GM13976 (cell line): ENCODE data around the gene PIP5KL1.
A peak's percentile ranks its signal among the peaks of the same experiment; 100 is the strongest.

Experiments used
- DNase-seq: peaks from one replicate; pipeline ENCODE4 v3.0.0; 2012; ENCODE audit warnings: low spot score
- in situ Hi-C: fragments of 300-500 bp; cut with MboI; formaldehyde crosslinking; loops from one replicate; pipeline ENCODE4 v1.12.0; 2022; ENCODE audit warnings: low sequenced_read_pairs, mixed read lengths, inconsistent platforms; ENCODE audit not compliant: unreplicated experiment
- TF ChIP-seq, protein P1 (sequence below): IDR thresholded peaks from 2 replicates; pipeline ENCODE4 v1.5.1; 2012; ENCODE audit warnings: borderline replicate concordance, mild to moderate bottlenecking; ENCODE audit not compliant: insufficient read depth; ENCODE audit errors: extremely low read depth, missing control alignments, control extremely low read depth

PIP5KL1 gene

DNA sequence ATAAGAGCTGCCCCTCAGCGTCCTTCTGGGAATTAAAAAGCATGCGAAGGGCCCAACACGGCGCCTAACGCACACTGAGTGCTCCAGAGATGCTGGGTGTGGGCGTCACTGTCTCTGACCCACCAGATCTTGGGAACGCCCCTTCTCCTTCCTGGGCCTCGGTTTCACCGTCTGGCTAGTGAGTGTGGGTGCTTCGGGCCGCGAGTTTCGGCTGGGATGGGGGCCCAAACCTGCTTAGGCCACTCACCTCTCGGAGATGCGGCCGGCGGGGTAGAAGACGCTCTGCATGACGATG is 3.7 kb downstream of the PIP5KL1 start:
- in situ Hi-C loops = loop anchor here (25.0 kb wide), 1 partner anchor 110 kb away; no protein-coding TSS in a partner anchor
- TF ChIP-seq, protein P1, sequence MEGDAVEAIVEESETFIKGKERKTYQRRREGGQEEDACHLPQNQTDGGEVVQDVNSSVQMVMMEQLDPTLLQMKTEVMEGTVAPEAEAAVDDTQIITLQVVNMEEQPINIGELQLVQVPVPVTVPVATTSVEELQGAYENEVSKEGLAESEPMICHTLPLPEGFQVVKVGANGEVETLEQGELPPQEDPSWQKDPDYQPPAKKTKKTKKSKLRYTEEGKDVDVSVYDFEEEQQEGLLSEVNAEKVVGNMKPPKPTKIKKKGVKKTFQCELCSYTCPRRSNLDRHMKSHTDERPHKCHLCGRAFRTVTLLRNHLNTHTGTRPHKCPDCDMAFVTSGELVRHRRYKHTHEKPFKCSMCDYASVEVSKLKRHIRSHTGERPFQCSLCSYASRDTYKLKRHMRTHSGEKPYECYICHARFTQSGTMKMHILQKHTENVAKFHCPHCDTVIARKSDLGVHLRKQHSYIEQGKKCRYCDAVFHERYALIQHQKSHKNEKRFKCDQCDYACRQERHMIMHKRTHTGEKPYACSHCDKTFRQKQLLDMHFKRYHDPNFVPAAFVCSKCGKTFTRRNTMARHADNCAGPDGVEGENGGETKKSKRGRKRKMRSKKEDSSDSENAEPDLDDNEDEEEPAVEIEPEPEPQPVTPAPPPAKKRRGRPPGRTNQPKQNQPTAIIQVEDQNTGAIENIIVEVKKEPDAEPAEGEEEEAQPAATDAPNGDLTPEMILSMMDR = no peak
- DNase-seq = no peak

DNA sequence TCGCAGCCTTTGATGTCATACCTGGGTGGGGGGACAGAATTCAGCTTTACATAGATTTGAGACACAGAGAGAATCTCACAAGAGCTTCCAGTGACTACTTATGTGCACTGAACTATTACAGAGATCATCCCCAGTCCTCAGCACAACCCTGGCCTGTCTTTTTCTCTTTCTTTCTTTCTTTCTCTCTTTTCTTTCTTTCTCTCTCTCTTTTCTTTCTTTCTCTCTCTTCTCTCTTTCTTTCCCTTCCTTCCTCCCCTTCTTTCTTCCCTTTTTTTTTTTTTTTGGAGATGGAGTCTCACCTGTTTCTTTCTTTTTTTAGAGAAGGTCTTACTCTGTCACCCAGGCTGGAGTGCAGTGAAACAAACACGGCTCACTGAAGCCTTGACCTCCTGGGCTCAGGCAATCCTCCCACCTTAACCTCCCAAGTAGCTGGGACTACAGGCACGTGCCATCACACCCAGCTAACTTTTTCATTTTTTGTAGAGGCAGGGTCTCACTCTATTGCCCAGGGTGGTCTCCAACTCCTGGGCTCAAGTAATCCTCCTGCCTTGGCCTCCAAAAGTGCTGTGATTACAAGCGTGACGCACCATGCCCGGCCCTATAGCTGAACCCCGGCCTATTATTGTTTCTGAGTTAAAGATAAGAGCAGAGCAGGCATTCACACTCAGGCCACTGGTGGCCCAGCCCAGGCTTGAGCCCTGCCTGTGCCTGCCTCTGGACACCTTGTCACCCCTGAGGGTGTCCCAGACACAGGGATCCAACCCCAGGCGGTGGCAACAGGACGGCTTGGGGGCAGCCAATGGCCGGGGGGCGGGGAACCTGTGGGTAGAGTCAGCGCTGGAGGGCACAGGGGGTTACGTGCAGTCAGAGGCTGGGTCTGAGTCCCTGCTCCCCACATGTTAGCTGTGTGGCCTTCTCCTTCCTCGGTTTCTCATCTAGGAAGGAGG is 4.3 kb downstream of the PIP5KL1 start:
- DNase-seq = no peak
- TF ChIP-seq, protein P1 = no peak
- in situ Hi-C loops = loop anchor here (25.0 kb wide), 1 partner anchor 111 kb away; no protein-coding TSS in a partner anchor

DNA sequence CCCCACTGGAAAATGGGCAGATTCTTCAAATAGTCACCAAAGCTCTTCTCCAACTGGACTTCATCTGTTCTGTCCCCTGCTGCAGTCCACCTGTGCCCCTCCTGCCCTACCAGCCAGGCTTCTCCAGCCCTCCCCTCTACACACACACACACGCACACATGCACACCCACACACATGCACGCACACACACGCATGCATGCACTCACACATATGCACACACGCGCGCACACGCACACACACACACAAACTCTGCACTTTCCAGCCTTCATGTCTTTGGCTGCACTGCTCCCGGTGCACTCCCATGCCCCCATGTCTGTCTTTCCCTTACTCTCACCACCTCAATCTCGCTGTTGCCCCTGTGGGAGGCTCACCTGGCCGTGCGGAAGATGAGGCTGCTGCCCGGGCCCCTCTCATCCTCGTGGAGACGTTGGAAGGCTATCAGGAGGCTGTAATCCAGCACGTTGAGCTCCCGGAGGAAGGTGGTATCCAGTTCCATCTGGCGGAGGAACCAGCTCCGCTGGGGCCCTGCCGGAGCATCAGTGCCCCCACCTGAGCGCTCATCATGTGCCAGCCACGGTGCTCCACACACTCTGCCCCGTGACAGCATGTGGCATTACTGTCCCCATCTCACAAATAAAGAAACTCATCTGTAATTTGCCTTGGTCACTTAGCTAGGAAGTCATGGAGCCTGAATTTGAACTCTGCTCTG is 5.7 kb downstream of the PIP5KL1 start:
- in situ Hi-C loops = loop anchor here (25.0 kb wide), 1 partner anchor 112 kb away; no protein-coding TSS in a partner anchor
- TF ChIP-seq, protein P1 = no peak
- DNase-seq = no peak

DNA sequence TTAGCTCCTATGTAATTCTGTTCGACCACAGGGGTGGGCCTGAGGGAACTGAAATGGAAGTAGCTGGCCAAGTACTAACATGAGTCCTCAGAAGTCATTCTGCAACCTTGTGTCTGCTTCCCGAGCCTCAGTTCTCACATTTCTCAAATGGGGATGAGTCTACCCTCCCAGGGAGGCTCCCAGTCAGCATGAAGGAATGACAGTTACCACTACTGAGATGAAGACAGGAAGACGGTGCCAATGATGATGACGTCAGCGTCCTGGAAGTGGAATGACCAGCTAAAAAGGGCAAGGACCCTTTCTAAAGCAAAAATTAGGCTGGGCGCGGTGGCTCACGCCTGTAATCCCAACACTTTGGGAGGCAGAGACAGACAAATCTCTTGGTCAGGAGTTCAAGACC is 6.8 kb downstream of the PIP5KL1 start:
- DNase-seq = no peak
- TF ChIP-seq, protein P1 = no peak
- in situ Hi-C loops = no loop called here

DNA sequence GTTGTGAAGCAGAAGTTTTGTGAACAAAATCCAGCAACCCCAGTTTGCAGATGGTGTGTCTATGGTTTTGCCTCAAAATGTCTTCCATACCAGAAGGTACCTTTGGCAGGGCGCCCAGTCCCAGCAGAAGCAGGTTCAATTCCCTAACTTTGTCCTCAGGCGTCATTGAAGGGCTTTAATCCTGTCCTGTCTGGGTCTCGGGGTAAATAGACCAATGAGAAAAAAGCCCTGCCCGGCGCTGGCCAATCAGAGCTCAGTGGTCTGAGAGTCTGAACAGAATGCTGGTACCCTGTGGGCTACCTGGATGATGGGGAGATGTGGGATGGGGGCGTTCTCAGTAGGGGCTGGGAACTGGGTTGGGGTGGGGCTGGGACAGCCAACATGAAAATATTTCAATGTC is 7.5 kb downstream of the PIP5KL1 start:
- DNase-seq = no peak
- in situ Hi-C loops = no loop called here

DNA sequence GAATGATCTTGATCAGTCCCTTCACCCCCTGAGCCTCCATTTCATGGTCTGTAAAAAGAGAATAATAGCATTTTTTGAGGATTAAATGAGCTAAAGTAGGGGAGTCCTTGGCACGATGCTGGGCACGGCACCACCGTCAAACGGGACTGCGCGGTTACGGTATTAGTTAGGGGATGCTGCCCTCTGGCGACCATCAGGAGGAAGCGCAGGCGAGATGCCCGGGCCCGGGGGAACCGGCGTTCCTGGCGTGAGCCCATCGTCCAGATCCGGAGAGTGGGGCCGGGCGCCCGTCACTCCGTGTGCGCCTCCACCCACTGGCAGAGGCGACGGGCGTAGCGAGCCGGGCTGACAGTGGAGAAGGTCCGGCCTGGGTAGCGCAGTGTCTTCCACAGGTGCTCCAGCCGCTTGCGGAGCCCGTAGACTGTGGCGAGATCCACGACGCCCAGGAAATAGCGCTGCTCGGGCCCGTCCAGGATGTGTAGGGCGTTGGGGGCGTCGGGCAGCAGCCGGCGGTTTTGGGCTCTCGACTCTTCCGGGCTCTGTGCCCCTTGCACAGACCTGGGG is 8.9 kb downstream of the PIP5KL1 start:
- peak; percentile 90 for DNase-seq
- TF ChIP-seq, protein P1 = peak; percentile 98
- in situ Hi-C loops = no loop called here

More for the DNA sequence above, 7.5 kb downstream of the PIP5KL1 start:
- TF ChIP-seq, protein P1 = no peak
